Adrenal gland (tissue), 5 donors: ENCODE measurements around the gene SOCS2.

Experiments used
- POLR2A ChIP-seq, 2 donors: fragments of 450-650 bp; IDR thresholded peaks; one replicate each; pipeline ENCODE4 v1.6.1; 2017; ENCODE audit warnings: antibody characterized with exemption in 2 of 2, mild to moderate bottlenecking in 2 of 2, moderate library complexity in 1 of 2
- TF ChIP-seq, protein P1 (sequence below), 6 experiments: fragments of 450-650 bp in 4 of 6; fragments of 200-600 bp in 2 of 6; sonication (generic) in 1 of 6; IDR thresholded peaks; 1 replicate in 5 of 6; 2 replicates in 1 of 6; pipeline versions ENCODE4 v1.5.1 to v1.8.0; 2016 to 2021; ENCODE audit warnings: antibody characterized with exemption in 6 of 6, mild to moderate bottlenecking in 2 of 6, moderate library complexity in 1 of 6
- donor health status: DM: no; HTN: no; CAD: no.

DNA sequence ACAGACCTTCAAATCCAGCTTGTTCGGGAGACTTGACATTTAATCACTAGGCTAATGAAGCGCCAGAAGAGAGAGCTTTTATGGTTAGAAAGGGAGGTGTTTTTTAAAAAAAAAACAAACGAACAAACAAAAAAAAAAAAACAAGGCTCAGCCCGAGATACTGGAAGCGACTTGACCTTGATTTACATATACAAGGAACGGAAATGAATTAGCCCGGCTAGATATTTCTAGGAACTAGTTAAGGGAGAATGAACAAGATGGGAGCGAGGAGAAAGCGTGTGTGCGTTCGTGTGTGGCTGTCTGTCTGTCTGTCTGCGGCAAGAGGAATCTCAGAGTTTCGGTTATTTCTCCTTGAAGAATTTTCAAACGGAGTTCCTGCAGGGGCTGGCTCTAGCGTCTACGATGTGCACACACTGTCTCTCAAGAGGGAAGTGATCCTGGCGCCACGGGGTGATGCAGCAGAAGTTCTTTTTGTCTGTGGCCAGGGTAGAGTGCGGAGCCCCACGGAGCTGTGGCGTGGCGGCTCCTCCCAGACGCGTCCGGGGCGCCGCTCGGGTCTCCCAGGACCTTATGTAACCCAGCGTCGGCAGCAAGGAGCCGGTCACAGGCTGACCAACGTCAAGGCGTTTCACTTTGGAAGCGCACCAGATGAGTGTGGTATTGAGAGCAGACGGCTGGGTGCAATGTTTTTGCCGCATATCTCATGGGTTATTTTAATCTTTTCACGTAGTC is 18.8 kb downstream of the SOCS2 start:
- TF ChIP-seq, protein P1, sequence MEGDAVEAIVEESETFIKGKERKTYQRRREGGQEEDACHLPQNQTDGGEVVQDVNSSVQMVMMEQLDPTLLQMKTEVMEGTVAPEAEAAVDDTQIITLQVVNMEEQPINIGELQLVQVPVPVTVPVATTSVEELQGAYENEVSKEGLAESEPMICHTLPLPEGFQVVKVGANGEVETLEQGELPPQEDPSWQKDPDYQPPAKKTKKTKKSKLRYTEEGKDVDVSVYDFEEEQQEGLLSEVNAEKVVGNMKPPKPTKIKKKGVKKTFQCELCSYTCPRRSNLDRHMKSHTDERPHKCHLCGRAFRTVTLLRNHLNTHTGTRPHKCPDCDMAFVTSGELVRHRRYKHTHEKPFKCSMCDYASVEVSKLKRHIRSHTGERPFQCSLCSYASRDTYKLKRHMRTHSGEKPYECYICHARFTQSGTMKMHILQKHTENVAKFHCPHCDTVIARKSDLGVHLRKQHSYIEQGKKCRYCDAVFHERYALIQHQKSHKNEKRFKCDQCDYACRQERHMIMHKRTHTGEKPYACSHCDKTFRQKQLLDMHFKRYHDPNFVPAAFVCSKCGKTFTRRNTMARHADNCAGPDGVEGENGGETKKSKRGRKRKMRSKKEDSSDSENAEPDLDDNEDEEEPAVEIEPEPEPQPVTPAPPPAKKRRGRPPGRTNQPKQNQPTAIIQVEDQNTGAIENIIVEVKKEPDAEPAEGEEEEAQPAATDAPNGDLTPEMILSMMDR (IDR thresholded peaks at IDR 0.05) = no peak
- TF ChIP-seq POLR2A (IDR thresholded peaks at IDR 0.05) = peak; percentile 87 to 97
